Activated CD8-positive, alpha-beta memory T cell treated with anti-CD3 and anti-CD28 coated beads, Interleukin-2, amount 50 U/mL, for 4 hours (primary cell): Measurements from ENCODE around the gene GGCX.
"Not testable (repeated sequence)": the region's sequence is repeated elsewhere in the genome, so short reads cannot be mapped to it uniquely, and the experiment has no call there.

Source experiments
- DNase-seq: peaks from one replicate; pipeline ENCODE4 v3.0.0-alpha.2; 2020

GGCX gene

DNA sequence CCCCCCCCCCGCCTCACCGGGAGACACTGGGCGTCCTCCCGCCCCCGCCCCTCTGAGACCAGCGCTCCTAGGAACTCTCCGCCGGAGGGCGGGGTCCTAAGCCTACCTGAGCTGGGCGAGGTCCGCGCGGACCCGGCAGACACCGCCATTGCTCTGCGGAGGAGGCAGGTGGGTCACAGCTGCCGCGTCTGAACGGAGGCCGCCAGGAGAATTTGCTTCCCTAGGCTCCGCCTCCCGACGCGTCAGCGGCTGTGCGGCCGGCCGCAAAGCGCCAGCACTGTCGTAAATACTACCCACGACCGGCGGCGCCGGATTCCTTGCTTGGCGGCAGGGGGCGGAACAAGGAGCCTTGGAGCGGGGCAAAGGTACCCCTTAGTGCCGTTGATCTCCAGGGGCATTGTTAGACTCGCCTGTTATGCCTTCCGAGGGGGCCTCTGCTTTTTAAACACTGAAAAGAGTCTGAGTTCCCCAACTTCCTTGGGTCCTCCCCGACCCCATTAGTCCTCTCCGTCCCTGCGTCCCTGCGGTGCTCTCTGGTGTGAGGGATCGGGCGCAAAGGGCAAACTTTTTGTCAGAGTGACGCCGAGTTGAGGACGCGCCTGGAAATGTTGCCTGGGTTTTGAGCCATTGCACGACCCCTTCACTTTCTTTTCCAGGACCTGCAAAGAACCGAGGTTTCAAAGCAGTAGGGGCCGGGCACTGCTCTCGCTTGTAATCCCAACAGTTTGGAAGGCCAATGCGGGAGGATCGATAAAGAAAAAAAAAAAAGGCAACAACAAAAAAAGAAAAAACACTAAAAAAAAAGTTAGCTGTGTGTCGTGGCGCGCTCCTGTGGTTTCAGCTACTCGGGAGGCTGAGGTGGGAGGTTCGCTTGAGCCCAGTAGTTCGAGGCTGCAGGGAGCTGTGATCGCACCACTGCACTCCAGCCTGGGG lies at the start of gene GGCX:
GGCX (minus strand) TSS at position 214 of the 933 bp plus-strand sequence; CDS start at position 149, 65 bp downstream.
- peak; percentile 96 for DNase-seq

DNA sequence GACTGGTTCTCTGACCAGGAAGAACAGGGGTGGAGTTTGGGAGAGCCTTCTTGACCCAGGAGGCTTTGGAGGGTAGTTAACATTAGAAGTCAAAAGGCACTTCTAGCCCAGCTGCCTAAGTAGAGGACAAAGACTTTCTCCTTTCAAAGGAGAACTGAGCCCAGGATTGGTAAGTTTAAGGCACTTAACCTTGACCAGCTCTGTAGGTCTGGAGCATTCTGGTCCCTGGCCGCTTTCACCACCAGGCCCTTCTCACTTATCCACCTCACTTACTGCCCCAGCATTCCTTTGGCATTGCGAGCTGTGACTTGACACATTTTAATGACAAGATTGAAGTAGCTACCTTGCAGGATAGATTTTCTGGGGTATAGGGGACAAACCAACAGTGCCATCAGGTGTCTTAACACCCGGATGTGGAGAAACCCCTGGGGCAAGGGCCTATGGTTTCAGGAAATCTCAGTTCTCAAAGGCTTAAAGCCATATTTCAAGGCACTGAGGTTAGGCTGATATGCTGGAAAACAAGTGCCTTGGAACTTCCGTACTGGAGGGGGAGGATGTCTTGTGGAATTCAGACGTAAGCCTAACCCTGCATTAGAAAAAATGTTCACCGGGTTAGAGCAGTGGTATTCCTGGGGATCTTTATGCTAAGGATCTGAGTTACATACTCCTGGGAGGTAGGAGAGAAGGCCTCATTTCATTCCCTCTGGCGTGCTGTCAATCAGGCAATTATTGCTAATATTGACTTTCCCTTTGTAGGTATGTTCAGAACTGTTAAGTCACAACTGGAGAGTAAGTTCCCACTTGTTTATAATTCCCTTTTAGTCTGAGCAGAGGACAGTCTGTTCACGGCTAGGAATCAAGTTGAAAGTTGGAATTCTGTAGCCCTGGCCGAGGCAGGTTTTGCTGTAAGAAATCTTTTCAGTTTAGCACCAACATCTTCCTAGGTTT lies 46.2 kb upstream of the GGCX start:
- no peak for DNase-seq

DNA sequence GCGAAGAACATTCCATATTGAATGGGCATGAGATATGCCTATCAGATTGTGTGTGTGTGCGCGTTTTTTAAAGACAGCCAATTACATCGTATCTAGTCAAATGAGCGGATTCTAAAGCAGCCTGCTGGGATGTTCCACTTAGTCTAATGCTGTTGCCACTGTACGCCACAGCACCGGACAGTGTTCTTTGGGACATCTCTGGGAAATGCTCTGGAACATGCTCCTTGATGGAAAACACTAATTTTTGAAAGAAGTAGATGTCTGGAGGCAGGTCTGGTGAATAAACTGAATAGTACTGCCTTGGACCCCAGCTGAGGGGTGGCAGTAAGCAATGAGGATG lies 44.8 kb upstream of the GGCX start:
- DNase-seq, result no peak

DNA sequence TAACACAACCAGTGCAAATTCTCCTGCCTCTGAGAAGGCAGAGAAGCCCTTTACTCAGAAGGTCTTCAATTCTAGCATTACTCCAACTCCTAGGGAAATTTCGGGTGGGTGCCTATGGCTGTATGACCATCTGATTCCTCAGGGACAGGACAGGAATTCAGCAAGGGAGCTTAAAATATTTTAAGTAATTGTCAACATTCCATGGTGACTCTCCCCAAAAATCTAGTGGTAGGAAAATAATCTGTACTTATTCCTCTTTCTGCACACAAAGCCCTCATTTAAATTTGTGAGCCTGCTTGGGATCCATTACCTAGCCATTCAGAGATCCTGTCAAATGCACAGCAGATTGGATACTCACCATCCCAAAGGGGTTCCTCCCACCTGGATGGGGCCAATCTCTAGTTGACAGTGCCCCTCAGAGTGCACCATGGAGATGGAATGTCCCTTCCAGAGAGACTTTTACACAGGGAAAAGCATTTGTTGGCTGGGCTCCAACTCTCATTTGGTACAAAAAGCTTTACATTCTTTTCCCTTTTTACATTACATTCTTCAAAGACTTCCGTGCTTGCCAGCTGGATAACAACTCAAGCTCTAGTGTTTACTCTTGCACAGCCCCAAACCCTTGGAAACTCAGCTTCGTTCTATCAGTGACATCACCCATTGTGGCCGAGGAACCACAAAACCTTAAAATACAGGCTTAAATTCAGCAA lies 44.3 kb upstream of the GGCX start:
- no peak for DNase-seq

DNA sequence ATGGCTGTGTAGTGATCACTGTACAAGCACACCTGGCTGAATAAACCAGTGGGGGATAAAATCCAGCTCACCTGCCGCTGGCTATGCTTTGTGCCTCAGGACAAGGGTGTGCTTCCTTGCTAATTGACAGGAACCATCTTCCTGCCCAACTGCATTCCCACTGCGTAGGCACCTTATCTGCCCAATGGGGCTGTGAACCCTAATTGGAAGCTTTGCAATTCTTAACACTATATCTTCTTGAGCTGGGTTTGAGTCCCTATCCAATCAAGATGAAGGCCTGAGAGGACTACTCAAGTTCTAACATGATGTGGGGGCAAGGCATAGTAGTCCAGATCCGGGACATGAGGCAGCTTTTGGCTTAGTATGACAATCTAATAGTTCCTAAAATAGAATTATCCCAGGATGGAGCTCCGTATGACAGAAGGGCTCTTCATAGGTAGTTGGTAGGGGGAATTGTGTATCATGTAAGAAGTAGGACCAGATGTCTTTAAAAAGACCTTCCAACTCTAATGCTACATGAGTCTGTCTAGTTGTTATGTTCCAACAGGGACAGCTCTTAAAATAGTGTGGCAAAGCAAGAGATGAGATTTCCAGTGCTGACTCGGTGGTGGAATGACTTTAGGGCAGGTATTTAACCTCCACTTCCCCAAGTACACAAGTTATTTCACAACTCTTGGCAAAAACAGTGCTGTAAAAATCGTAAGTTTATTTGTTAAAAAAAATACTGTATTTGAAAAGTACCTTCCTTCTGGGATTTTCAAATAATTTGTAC lies 43.5 kb upstream of the GGCX start:
- DNase-seq, result no peak

DNA sequence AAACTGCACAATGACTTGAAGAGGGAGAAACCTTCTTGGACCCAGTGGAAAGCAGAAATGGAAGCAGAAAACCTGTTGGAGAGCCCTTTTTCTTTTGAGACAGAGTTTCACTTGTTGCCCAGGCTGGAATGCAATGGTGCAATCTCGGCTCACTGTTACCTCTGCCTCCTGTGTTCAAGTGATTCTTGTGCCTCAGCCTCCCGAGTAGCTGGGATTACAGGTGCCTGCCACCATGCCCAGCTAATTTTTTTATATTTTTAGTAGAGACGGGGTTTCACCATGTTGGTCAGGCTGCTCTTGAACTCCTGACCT lies 42.8 kb upstream of the GGCX start:
- not testable (repeated sequence) for DNase-seq

DNA sequence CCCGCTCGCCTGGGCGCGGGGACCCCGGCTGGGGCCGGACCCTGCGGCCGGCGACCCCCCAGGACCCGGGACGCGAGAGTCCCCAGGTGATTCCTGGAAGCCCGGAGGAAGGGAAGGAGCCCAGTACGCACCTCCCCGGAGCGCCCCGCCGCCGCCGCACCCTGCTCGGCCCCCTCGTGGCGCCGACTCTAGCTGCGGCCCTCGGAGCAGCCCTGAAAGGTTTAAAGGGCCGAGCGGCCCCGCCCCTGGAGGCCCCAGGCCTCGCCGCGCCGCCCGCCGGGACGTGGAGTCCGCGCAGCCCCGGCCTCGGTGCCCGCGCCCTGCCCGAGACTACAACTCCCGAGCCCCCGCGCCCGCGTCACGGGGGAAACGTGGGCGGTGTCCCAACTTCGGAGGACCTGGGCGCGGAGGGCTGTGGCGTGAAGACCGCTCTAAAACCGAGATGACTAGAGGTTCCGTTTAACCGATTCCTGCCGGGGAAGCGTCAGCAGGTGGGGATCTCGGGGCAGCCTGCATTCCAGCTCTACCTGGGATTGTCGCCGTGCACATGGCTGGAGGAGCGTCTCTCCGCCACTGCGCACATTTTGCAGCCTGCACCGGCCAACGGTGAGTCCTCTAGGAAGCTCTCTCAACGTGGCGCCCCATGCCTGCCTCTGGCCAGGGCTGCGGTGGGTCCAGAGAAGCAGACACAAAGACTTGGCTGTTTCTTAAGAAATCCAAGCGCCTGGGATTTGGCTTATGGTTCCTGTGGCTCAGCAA lies 41.4 kb upstream of the GGCX start, which contains the start of gene TMEM150A:
TMEM150A (minus strand) TSS at position 223 of the 759 bp plus-strand sequence. CDS start 750 bp downstream, outside the sequence.
- peak; percentile 91 for DNase-seq

DNA sequence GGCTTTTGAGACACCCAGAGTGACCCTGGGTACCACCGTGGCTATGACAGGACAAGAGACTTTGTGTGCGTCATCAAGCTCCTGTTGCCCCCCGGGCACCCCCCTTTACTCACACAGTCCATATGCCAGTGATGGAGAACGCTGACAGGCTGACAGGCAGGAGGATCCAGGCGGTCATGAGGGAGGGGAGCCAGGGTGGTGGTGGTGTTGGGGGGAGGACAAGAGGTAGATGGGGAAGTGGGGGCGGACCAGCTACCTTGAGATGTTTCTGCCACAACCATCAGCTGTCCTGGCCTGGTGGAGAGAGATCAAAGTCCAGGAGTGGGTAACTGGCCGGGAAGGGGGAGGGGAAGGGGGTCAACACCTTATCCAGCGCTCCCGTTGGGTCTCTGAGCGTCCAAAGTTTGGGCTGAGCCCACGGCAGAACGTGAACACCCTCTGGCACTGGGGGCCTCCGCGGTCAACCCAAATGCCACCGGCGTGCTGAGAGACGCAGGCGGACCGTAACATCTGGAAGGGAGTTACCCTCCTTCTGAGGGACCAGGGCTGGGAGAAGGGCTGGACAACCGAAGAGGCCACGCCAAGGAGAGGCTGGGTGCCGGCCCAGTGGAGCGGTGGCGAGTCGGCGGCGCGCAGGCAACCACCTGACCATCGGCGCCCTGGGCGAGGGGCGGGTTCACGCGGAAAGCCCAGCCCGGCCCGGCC lies 40.6 kb upstream of the GGCX start:
- no peak for DNase-seq

DNA sequence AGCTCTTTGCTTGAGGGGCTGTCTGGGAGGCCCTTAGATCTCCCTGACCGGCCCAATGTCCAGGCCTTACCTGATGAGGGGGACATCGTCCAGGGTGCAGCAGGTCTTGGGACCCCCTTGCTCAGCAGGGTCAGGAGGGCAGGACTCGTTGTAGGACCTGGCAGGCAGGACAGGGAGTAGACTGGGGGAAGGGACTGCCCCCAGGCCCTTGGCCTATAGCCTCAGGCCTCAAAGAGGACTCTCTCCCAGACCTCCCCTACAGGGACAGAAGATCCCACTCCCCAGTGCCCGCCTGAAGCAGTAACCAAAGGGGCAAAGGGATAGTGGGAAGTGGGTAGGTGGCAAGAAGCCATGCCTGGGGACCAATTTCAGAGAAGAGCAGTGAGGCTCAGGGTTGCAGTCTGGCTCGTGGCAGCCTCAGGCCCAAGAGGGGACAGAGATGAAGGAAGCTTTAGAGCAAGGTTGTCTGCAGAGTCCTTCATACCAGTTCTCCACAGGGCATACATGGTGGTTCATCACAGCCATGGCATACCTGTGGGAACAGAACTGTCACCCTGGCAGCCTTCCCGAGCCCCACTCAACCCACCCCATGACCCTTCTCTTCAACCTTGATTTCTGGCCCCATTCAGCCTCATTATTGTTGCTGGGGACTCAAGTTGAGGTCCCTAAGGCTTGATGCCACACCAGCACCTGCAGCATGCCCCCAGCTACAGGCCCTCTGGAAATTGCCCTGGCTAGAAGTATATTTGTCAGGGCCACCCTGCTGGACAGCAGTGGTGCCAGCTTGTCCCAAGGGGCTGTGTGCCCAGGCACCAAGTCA lies 39.9 kb upstream of the GGCX start:
- DNase-seq, result no peak

DNA sequence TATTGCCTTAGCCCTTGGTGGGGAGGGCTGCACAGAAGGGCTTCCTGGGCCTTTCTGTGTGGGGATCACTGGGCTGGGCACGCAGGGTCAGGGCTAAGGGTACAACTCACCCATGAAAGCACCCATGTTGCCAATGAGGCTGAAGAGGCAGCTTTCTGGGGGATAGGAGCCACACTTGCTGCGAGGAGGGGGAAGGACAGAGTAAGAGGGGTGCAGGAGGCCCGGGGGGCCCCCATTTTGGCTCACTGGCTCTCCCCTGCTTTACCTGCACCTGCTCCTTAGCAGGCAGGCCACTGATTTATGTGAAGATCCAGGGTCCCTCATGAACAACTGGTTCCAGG lies 38.9 kb upstream of the GGCX start:
- no peak for DNase-seq

DNA sequence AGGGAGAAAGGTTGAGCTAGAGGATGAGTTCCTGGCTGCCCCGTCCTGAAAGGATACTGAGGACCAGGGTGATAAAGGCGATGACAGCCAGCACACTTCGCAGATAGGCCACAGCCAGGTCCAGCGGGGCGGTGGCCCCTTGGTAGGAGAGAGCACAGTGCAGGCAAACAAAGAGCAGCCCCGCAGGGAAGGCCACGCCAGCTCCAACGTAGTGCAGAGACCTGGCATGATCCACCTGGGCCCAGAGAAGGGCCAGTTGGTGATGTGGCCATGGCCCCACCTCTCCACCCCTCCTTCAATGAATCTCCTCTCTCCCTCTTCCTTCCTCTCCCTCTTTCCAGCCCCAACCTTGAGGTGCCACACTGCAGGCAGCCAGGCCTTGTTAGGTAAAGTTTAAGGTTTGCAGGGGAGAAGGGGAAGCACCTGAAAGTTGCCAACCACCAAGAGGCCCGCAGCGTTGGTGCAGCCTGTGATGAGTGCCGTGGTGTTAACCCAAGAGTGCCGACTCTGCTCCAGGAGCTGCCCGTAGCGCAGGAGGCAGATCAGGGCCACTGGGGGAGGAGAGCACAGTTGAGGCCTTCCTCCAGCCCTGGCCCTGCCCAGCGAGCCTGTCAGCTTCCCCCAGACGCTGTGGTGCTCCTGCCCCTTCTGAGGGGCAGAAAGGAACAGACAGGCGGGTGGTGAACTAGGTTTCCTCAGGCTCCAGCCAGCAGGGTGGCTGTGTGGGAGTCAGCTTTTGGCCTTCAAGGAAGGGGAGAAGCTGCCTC lies 38.4 kb upstream of the GGCX start:
- DNase-seq, result no peak

DNA sequence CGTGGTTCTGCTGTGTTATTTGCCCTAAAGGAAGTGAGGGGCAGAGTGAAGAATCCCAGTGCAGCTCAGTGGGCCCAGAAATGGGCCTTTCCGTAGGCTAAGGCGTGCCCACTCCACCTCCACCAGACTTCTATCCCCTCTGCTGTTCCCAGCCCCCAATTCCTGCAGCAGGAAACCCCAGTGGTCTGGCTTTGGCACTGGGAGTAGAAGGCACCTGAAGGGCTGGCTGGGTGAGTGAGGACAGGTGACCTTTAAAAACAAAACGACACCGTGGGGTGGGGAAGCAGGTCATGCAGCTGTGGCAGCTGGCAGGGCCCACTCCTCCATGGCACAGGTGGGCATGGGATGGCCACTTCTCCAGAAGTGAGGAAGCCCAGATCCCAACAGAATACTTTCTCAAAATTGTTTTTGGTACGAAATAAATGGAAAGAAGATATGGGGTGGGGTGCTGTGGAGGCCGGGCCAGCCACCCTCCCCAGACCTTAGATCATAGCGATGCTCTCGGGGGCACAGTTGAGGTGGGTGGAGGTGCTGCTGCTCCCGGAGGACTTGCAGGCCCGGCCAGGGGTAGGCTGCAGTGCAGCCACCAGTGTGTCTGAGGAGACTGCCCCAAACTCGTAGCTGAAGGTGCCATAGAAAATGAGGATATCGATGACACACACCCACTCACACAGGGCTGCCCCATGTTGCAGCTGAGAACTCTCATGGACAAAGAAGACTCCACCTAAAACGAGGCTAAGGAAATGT lies 37.5 kb upstream of the GGCX start:
- no peak for DNase-seq

DNA sequence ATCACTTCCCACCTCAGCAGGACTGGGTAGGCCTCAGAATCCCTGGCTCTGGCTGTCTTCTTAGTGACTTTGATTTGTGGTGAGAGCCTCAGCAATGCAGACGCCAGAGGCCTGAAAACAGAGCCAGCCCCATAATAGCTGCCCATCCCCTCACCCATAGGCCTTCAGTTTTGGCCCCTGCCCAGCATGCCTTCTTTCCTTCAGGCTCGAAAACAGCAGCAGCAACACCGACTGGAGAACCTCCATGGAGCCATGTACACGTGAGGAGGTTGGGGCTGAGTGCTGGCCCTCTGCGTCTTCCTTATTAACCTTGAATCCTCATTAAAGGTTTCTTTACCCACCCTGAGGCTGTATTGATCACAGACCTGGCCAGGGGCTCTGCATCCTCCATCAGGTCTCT lies 35.9 kb upstream of the GGCX start:
- DNase-seq, result no peak

DNA sequence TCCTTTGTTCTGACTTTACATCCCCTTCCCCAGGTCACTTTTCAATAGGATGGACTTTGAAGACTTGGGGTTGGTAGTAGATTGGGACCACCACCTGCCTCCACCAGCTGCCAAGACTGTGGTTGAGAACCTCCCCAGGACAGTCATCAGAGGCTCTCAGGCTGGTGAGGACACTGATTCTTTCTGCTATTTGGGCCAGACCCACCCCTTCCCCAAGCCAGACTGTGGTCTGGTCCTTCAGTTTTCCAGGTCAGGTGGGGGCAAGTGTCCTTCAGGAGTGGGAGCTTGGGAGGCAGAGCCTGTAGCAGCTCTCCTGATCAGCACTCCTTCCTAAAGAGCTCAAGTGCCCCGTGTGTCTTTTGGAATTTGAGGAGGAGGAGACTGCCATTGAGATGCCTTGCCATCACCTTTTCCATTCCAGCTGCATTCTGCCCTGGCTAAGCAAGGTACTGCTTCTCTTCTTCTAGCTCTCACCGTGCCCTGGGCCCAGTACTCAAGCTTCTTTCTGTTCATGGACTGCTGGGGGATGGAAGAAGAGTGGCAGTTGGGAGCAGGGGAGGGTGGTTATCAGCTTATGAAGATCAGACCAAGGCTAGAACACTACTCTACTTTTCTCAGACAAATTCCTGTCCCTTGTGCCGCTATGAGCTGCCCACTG lies 35.3 kb upstream of the GGCX start:
- no peak for DNase-seq

DNA sequence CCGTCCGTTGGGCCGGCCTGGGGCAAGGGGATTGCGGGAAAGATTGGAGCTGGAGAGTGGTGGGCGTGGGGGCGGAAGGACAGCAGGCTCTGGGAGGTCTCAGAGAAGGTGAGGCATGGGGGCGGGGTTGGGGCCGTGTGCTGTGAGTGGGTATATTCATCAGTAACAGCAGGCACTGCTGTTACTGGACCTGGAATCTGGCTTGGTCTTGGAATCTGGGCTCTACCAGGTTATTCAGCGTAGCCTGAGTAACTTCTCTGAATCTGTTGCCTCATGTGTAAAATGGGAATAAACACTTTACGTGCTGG lies 34.7 kb upstream of the GGCX start:
- no peak for DNase-seq

DNA sequence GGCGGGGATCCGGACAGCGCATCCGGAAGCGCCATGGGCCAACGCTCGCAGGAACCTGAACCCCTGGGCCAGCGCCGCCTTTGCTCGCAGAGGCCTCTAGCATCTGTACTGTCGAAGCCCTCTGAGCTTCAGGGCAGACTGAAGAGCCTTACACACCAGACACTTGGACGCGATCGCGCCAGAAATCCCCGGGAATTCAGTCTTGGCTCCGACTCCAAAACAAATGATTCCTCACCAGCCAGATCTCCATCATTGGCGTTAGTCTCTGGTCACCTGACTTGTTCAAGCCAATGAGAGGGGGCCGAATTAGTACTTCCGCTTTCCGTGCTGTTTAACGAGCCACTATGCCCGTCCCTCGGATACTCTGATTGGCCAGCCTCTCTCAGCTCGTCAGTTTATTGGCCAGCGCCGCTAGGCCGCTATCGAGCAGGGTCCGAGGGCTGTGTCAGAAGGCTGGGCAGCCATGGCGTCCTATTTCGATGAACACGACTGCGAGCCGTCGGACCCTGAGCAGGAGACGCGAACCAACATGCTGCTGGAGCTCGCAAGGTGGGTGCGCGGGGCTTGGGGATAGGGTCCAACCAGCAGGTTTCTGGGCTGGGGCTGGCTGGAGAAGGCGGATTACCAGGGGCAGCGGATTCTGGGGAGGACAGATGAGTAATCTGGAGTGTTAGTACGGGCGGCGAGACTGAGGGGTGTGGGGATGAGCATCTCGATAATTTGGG lies 34.2 kb upstream of the GGCX start, which contains the start of gene RNF181:
RNF181 (plus strand) TSS at position 445 of the 725 bp plus-strand sequence; CDS start at position 464, 19 bp downstream.
- peak; percentile 84 for DNase-seq

DNA sequence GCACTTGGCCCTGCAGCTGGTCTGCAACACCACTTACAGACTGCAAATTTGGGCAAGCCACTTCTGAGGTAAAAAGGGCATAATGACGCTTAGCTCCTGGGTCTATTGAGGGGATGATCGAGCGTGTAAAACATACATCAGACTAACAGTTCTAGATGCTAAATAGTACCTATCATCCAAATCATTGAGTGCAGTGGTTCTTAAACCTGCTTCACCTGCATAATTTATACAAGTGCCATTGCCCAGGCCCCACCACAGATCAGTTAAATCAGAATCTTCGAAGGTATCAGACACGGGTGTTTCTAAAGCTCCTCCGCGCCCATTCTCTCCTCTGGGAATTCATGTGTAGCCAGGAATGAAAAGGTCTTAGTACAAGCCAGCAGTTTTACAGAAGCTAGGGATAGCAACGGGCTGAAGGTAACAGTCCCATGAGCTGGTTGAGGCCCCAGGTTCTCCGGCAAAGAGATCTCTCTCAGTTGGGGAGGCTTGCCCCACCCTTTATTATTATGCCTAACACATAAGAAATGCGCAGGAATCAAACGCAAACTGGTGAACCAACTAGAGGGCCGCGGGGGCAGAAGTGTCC lies 33.5 kb upstream of the GGCX start:
- DNase-seq, result no peak
